Measurements from ENCODE around the gene HOMER3.

HOMER3 gene

DNA sequence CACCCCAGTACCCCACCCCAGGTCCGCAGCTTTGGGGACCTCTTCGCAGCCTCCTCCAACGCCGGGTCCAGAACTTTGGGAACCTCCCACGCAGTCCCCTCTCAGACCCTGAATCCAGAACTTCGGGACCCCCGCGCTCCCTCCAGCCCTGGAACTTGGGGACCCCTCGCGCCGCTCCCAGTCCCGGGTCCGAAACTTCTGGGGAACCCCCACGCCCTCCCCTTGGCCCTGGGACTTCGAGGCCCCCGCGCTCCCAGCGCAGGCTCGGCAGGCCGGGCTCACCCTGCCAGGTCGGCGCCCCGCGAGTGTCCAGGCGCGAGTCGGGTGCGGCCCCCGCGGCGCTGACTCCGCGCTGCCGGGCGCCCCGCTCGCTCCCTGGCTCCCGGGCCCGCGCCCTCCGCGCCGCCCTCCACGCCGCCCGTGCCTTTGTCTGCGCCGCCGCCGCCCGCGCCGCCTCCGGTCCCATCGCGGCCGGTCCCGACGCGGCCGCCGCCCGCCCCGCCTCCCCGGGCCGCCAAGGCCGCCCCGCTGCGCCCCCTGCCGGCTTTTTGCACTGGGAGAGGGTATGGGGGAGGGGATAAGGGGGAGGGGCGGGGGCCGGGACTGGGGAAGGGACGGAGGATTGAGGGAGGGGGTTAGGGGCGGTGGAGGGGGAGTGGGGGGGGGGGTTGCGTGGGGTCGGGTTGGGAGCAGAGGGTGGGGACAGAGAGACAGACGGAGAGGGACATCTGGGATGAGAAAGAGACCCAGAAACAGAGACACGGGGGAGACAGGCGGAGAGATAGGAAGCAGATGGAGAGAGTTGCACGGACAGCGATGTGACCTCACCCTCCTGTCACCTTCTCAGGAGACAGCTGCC, at the start of gene HOMER3:
Gene HOMER3, minus strand, starts transcription at position 449 of the 859 bp plus-strand sequence. CDS start 2,235 bp downstream, outside the sequence.
- DNase-seq (ENCODE audit: low read depth): no peak

GRCh38 chr19:18990128-18990708, 49.2 kb upstream of the HOMER3 start:
- no peak for DNase-seq (ENCODE audit: low read depth)

DNA sequence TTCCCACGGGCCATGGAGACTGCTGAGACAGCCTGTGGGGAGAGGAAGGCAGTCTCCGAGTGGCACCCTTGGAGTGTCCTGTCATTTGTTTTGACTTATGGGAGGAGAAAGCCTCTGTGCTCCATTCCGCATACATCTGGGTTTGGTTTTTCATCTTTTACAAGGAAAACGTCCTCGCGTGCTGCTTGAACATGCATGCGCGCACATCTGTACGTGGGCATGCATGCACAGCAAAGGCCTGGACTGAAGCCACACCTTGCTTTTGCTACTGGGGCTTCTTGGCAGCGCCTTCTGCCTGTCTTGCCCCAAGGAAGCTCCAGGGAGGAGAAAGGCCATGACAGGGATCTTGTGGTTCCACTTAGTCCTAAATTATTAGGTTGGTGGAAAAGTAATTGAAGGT, 48.3 kb upstream of the HOMER3 start:
- no peak for DNase-seq (ENCODE audit: low read depth)

DNA sequence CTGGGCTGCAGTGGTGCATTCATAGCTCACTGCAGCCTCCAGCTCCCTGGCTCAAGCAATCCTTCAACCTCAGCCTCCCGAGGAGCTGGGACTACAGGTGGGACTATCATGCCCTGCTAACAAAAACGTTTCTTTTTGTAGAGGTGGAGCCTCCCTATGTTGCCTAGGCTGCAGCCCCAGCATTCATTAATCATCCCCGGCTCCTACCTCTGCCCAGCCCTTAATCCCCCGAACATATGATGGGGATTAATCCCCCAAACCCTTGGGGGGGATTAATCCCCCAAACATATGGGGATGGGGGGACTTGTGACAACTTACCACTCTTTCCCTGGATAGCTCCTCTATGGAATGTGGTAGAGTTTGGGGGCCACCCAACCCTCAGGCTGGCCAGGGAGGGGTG, 46.4 kb upstream of the HOMER3 start:
- DNase-seq (ENCODE audit: low read depth): no peak

DNA sequence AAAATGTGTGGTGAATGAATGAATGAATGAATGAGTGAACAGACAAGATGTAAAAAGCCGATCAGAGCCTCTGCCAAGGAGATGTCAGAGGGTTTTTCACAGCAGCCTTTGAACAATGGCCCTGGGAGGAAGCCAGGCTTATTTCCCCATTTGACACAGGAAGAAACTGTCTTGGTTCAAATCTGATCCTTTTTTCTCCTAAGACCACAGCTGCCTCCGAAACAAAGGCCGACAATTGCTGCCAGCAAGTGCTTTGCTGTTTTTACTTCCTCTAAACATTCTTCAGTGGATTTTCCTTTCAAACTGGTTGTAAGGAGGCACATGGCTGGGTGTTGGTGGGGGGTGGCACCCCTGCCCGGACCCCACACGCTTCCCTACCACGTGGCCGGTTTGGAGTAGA, 44.2 kb upstream of the HOMER3 start:
- DNase-seq (ENCODE audit: low read depth): no peak

GRCh38 chr19:18984251-18984650, 43.2 kb upstream of the HOMER3 start:
- DNase-seq (ENCODE audit: low read depth): no peak

DNA sequence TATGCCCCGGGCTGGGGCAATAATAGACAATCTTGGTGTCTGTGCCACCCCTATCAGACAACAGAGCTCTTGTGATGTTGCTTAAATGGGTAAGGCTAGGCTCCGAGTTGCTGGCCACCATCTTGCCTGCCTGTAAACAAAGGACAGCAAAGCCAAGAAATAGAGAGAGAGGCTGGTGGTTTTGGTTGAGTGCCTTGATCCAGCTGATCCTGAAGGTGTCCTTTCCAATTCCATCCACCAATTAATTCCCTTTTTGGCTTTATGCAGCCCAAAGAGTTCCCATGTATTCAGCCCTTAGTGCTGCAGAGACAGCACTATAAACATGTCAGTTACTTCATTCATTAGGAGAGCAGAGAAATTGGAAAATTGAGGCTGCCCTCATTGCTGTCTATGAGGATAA, 41.7 kb upstream of the HOMER3 start:
- DNase-seq (ENCODE audit: low read depth): no peak

DNA sequence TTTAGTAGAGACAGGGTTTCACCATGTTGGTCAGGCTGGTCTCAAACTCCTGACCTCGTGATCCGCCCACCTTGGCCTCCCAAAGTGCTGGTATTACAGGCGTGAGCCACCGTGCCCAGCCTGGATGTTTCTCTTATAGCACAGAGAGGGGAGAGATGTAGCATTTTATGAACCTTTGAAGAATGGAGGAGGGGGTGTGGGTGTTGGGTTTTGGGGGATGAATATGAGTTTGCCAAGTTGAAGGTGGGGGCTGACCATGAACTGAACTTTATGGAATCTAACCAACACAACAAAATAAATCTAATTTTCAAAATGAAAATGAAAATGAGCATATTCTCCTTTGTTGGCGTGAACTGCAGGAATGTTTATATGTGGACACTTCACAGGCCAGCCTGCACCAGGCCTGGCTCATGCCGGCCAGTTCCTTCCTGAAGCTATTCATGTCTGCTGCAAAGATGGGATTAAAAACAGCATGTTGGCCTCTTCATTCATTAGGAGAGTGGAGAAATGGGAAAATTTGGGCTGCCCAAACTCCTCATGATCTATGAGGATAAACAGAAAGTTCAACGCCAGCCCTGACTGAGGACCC, 39.5 kb upstream of the HOMER3 start:
- no peak for DNase-seq (ENCODE audit: low read depth)

GRCh38 chr19:18978616-18979015, 37.6 kb upstream of the HOMER3 start:
- no peak for DNase-seq (ENCODE audit: low read depth)

GRCh38 chr19:18975869-18976268, 34.9 kb upstream of the HOMER3 start:
- no peak for DNase-seq (ENCODE audit: low read depth)

DNA sequence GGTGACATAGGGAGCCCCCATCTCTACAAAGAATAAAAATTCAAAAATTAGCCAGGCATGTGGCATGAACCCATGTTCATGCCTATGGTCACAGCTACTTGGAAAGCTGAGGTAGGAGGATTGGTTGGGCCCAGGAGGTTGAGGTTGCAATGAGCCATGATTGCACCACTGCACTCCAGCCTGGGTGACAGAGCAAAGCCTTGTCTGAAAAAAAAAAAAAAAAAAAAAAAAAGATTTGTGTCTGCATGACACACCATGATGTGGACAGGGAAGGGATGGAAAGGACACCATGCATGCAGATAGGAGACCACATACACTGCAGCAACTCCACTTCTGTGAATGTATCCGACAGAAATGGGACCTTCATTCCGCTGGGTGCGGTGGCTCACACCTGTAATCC, 34.0 kb upstream of the HOMER3 start:
- no peak for DNase-seq (ENCODE audit: low read depth)

GRCh38 chr19:18972851-18973250, 31.8 kb upstream of the HOMER3 start:
- no peak for DNase-seq (ENCODE audit: low read depth)

DNA sequence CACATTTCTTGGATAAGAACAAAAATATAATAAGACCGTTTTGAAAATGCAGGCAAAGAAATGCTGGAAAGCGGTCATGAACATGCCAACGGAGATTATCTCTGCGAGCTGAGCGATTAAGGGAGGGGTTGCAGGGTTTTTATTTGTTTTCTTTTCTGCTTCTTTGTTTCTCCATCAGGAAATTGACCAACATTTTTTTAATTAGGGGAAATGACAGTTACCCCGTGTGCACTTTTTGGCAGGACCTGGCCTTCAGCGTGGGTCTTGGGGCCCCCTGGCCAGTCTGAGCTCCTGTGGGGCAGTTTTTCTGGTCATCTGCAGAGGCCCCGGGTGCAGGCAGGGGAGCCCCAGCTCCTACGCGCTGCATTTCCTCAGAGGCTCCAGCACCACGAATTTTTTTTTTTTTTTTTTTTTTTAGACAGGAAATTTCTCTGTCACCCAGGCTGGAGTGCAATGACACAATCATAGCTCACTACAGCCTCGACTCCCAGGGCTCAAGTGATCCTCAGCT, 31.3 kb upstream of the HOMER3 start:
- DNase-seq (ENCODE audit: low read depth): peak; percentile 23

DNA sequence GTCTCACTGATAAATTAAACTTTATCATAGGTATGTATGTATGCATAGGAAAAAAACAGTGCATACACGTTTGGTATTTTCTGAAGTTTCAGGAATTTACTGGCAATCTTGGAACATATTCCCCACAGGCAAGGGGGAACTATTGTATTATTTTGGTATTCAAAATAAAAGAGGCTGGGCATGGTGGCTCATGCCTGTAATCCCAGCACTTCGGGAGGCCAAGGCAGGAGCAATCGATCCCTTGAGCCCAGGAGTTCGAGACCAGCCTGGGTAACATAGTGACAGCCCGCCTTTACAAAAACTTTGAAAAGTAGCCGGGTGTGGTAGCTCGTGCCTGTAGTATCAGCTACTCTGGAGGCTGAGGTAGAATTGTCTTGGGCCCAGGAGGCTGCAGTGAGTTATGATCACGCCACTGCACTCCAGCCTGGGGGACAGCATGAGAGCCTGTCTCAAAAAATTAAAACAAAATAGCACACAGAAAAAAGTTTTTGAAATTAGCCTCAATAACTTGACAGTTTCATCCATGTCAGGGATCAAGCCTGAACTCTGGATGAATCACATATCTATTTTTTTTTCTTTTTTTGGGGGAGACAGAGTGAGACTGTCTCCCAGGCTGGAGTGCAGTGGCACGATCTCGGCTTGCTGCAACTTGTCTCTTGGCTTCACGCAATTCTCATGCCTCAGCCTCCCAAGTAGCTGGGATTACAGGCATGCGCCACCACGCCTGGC, 29.1 kb upstream of the HOMER3 start:
- peak; percentile 13 for DNase-seq (ENCODE audit: low read depth)

- no peak for DNase-seq (ENCODE audit: low read depth)
Observed at GRCh38 chr19:18967358-18968146, 26.5 kb upstream of the HOMER3 start.

GRCh38 chr19:18966307-18966706, 25.3 kb upstream of the HOMER3 start:
- DNase-seq (ENCODE audit: low read depth): no peak

- DNase-seq (ENCODE audit: low read depth): no peak
Observed at GRCh38 chr19:18964121-18964520, 23.1 kb upstream of the HOMER3 start.

DNA sequence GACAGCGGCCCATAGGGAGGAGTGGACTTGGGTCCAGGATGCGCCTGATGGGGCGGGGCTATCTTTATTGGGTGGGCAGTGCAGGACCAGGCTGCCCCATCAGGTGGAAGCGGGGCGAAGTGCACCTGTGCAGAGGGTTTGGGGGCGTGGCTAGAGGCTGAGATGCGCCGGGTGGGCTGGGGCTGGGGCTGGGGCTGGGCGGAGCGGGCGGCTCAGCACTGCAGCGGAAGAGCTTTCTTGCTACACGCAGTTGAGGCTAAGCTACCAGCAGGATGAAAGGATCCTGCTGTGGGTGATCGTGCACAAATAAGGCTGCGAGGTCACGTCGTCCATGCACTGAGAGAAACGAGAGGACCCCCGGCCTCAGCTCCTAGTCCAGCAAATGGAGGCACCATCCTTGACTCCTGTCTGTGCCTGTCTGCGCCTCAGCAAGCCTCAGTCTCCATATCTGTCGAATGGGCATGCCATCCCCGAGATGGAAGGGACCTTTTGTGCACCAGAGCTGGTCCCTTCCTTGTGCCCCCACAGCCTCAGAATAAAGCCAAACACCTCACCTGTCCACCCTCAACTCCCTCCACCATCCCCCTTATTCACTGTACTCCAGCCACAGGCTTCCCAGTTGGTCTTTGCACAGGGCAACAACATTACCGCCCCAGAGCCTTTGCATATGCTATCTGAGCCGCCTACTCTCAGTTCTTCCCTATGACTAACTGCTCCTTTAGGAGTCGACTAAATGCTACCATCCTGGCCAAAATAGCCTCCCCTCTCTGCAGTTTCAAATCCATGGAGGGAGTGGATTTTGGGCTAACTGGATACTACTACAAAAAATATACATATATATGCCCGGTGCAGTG, 21.0 kb upstream of the HOMER3 start:
- DNase-seq (ENCODE audit: low read depth): no peak

GRCh38 chr19:18960370-18960769, 19.4 kb upstream of the HOMER3 start:
- DNase-seq (ENCODE audit: low read depth): no peak

GRCh38 chr19:18955042-18955441, 14.0 kb upstream of the HOMER3 start:
- DNase-seq (ENCODE audit: low read depth): no peak

DNA sequence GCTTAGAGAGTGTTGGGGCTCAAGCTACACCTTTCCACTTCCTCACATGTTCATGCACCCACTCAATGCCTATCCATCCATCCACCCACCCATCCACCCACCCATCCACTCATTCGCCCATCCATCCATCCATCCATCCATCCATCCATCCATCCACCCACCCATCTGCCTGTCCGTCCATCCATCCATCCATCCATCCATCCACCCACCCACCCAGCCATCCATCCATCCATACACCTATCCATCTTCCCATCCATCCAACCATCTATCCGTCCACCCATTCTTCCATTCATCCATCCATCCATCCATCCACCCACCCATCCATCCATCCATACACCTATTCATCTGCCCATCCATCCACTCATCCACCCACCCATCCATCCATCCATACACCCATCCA, 13.1 kb upstream of the HOMER3 start:
- DNase-seq (ENCODE audit: low read depth): no peak

All from fibroblast of the conjunctiva (primary cell).